GM19193 (cell line): ENCODE data around the gene P2RX6.

Experiments used
- POLR2A ChIP-seq: IDR thresholded peaks from 4 replicates; pipeline ENCODE4 v1.6.1; 2011; ENCODE audit not compliant: insufficient read depth, insufficient read length; ENCODE audit errors: extremely low read depth

Gene P2RX6

DNA sequence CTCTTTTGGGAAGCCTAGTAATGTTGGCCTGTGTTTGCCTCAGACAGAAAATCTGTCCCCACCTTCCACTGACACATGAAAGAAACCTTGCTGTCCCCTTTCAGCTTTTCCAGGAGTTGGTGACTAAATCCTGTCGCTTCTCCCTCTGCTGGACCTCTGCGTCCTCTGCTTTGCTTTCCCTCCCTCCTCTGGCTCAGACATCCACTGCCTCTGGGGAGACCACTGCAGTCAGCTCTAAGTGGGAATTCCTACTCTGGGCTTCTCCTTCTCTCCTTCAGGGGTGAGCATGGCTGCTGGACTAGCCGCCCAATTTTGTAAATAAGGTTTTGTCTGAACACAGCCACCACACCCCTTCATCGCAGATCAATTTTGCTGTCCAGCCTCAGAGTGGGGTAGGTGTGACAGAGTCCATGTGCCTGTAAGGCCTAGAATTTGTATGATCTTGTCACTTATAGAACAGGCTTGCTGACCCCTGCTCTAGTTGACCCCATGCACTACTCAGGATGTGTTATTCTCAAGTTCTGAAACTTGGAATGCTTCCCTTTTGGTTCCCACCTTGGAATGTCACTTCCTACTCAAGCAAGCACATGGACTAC is 53.8 kb downstream of the P2RX6 start:
- no peak for TF ChIP-seq POLR2A

GRCh38 chr22:21069375-21069774 is 54.4 kb downstream of the P2RX6 start:
- no peak for TF ChIP-seq POLR2A

DNA sequence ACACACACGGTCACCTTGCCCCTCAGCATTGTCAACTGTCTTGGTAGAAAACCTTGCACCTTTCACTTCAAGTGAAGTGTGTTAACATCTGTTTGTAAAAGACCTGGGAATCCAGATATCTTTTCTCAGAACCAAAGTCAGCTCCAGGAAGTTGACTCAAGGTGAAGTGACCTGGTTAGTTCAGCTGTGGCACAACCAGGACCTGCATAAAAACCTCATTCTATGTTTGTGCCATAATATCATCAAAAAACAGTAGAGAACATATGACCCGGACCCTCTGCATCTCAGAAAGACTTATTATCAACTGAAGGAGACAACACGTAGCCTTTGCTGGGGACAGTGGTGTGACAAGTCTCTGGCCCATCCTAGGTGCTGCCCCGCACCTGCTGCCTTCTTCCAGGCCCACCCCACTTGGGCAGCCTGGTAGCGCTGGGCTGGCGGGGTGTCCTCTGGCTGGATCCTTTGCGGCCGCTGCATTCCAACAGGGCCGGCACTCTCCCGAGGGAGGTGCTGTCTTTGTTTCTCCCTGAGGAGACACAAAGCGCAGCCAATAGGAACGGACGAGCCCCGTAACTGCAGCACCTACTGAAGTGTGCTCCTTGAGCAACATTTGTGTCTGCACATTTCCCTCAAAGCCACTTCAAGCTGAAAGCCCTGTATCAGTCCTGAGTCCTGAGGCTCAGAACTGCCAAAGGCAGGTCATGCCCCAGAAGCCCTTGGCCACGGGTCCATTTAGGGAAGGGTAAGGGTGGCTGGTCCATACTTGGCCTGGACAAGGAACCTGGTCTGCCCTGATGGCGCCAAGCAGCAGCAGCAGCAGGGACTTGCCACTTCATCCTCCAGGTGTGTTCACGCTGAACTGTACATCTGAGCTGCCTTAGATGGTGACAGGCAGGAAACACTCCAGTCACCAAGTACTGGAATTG is 56.0 kb downstream of the P2RX6 start:
- no peak for TF ChIP-seq POLR2A

- TF ChIP-seq POLR2A, result no peak
Measured at GRCh38 chr22:21073023-21073422, 58.1 kb downstream of the P2RX6 start.

DNA sequence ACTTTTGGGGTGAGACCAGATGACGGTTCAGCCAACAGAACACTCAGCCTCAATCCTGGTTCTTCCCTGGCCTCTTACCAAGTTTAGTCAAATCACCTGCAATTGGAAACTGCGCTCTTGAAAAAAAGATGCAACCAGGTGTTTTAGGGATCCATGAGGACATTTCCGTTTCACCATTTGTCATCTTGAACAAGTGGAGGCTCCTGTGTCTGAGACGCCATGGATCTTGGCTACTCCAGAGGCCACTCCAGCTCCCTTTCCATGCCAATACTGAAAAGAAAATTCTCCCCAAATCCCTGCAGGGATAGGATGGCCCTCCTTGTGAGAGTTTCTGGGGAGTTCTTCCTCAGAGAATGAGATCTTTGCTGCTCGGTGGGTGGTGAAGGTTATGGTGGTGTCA is 58.5 kb downstream of the P2RX6 start:
- TF ChIP-seq POLR2A, result no peak

GRCh38 chr22:21074102-21074715 is 59.2 kb downstream of the P2RX6 start:
- TF ChIP-seq POLR2A, result no peak

DNA sequence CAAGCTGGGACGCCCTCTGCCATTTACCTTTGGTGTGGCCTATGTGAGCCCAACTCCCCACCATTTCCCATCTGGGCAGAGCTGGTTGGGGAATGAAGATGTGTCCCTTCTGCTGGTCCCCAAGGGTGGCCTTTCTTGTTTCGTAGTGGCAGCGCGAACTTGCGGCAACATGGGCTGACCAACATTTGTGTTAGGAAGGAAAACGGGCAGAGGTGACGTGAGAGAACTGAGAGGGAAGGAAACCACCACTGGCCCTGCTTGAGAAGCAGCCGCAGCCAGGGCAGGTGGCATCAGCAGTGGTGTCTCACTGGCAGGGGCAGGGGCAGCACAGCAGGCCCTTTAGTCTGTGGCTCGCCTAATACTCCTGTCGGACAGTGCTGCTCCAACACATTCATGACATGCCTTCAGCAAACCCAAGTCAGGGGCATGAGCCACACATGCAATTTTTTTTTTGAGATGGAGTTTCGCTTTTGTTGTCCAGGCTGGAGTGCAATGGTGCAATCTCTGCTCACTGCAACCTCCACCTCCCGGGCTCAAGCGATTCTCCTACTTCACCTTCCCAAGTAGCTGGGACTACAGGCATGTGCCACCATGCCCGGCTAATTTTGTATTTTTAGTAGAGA is 60.7 kb downstream of the P2RX6 start:
- no peak for TF ChIP-seq POLR2A

DNA sequence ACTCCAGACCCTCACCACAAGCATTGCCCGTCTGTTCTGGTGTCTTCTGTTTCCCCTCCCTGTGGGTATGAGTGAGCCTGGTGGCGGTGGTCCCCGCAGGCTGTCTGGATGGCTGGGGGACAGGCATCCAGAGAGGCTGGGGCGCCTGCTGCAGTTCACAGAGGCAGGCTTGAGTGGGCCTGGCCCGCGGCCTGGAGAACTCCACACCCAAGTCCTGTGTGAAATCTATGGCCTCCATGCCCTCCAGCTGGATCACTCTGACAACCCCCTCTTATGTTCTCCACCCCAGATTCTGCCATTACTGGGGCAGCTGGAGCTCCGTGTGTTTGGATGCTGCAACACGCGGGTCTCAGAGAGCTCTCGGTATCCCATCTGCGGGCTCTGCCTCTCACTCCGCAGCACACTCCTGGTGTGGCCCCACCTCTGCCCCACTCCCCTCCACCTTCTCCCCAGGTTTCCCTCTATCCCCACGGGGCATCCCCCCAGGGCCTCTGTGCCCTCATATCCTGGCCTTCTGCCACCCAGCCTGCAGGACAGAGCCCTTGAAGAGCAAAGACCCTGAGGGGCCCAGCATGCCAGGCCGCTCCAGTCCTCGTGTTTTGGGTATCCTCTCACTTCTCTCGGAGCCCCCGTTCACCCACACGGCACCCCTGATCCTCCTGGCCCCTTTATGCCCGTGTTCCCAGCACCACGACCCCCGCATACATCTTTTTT is 62.1 kb downstream of the P2RX6 start:
- TF ChIP-seq POLR2A, result no peak
